NOMO-1 (cell line): ENCODE measurements around the gene APBB1IP.
"Not testable (repeated sequence)": the region's sequence is repeated elsewhere in the genome, so short reads cannot be mapped to it uniquely, and the experiment has no call there.

Experiments used
- DNase-seq, 2 experiments: peaks; one replicate each; lab custom pipeline; 2025; ENCODE audit not compliant: unreplicated experiment in 2 of 2; lab: John Stamatoyannopoulos, UW

The APBB1IP gene

DNA sequence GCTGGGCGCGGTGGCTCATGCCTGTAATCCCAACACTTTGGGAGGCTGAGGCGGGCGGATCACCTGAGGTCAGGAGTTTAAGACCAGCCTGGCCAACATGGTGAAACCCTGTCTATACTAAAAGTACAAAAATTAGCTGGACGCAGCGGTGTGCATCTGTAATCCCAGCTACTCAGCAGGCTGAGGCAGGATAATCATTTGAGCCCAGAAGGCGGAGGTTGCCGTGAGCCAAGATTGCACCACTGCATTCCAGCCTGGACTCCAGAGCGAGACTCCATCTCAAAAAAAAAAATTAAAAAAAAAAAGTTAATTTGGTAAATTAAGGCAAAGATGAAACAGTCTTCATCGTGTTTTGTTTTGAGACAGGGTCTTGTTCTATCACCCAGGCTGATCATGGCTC is 66.3 kb downstream of the APBB1IP start:
- not testable (repeated sequence) for DNase-seq

DNA sequence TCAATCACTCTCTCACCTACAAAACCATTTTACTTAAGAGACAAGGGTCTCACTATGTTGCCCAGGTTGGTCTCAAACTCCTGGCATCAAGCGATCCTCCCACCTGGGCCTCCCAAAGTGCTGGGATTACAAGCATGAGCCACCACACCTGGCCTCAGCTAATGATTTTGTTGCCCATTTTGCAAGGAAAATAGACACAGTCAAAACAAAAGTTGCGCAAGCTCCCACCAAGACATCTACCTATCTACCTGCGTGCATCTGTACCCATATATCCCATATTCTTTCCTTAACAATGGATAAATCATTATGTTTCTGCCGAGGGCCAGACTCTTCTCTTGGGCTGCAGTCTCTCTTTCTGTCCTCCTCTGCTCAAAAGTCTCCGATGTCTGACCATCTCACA is 67.3 kb downstream of the APBB1IP start:
- no peak for DNase-seq

DNA sequence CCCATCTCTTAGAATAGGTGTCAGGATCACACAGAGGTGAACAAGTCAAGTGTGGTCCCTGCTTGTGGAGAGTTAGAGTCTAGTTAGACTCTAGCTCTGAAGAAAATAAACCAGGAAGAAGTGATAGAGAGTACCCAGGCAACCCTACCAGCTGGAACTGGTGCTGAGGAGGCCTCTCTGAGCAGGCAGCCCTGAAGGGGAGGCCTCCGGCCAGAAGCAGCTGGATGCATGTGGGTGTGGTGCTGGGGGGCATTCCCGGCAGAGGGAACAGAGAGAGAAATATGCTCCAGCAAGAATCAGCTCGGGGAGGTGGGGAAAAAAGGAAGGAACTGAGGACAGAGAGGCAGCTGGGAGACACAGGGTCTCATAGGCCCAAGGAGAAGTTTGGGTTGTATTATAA is 68.6 kb downstream of the APBB1IP start:
- DNase-seq = no peak

DNA sequence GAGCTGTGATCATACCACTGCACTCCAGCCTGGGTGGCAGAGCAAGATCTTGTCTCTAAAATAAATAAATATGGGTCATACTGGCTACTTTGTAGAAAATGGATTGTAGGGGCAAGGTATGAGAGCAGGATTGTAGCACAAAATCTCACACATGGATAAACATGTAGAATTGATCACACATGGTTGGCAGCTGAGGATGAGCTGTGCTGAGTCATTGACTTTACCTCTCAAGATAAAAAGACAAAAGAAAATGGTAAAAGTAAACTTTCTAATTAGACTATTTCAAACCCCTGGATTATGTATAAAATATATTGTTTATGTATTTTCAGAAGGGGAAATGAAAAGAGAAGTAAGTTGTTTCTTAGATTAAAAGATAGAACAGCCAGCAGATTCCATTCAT is 69.3 kb downstream of the APBB1IP start:
- DNase-seq = no peak

DNA sequence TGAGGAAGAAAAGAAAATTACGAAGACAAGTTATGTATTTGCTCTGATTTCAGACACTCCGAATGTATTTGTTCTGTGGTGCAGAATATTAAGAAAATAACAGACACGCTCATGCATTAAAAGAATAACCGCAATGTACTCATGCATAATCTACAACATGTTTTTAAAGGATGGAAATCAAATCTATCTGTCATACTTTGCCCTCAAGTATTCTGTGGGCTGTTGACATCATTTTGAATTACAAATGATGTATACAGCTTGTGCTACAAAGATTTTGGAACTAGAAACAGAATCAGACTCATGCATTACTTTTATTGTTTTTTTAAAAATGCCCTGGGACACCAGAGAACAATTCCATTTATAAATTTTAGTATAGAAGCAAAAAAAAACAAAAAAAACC is 69.9 kb downstream of the APBB1IP start:
- DNase-seq = no peak

DNA sequence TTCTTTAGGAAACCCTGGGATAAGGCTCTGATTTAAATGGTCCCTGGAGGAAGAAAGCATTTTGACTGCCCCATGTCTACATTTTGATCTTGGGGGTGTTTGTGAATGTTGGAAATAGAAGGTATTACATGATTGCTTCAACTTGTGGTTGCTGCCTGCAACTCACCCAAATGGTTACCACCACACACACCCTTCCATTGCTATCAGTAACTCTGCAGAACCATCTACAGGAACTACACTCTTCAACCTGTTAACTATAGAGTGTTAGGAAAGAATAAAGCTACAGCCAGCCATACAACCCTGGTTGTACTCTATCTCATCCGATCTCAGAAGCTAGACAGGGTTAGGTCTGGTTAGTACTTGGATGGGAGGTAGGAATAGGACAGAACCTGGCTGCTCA is 71.2 kb downstream of the APBB1IP start:
- DNase-seq = no peak

DNA sequence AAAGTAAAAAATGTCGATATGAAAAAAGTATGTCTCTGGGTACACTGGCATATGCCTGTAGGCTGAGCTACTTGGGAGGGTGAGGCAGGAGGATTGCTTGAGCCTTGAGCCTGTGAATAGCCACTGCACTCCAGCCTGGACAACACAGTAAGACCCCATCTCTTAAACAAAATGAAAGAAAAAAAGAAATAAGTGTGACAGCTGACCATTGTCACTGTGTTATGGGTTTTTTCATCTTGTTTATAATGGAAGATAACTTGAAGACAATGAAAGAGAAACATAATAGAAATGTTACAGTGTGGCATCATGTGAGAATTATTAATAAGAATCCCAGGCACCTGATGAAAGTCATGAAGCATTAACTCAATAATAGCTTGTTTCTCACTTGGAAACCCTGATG is 75.0 kb downstream of the APBB1IP start:
- DNase-seq = no peak

DNA sequence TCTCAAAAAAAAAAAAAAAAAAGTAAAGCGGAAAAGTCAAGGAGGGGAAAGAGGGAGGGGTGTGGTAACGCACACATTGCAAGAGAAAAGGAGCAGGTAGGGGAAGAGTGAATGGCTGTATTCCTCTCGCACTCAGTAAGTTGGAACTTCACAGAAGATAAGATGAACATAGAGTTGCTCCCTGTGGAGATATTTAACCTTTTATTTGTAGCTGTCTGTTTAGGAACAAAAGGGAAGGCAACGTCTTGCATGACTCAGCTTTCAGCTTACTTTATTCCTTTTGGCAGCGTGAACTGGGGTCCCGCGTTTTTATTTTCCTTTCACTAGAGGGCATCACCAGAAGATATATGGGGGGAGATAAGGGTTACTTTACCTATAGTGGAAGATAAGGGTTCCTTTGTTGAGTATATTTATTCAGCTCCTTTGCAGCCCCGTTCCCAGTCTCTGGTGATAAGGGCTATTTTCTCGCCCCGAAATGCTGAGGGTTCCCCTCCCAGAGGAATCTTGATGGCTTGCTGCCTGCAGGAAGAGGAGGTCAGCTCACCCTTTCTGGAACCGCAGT is 78.5 kb downstream of the APBB1IP start:
- DNase-seq = no peak

GRCh38 chr10:26517141-26517867 is 79.2 kb downstream of the APBB1IP start:
- no peak for DNase-seq

DNA sequence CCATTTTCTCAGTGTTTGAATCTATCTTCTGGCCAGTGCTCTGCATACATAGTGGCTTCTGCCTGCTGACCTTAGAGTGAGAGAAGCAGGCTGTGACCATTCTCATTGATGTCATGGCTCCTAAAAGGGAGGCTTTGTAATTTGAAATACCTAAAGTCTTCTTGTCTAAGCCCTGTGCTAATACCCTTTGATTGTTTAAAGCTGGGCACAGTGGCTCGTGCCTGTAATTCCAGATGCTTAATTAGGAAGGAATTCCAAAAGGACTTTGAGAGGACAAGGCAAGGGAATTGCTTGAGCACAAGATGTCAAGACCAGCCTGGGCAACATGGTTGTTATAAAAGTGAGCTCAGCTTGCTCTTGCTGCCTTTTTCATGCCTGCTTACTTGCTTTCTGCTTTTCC is 81.7 kb downstream of the APBB1IP start:
- DNase-seq = no peak

GRCh38 chr10:26520575-26520974 is 82.4 kb downstream of the APBB1IP start:
- no peak for DNase-seq

DNA sequence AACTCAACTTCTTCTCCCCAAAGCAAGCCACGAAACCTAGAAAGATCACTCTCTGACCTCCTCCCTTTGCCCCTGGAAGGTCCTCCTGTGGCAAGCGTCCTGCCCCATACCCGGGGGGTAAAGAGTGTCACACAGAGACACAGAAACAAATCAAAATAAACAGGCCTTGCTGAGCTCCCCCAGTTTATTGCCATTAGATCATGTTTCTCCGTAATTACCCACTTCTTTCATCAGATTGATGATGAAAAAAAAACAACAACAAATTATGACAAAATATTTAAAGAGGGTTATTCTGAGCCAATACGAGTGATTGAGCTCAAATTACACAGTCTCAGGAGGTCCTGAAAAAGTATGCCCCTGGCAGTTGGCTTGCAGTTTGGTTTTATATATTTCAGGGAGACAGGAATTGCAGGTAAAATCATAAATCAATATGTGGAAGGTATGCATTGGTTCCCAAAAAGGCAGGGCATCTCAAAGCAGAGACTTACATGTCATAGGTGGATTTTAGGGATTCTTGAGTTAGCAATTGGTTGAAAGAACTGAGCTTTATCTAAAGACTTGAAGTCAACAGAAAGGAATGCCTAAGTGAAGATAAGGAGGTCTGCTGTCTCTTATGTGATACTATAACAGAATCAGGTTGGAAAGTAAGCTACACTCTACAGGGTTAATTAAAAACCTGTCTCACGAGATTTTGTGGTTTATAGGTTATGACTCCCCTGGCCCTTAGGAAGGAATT is 86.2 kb downstream of the APBB1IP start:
- DNase-seq = no peak

GRCh38 chr10:26525586-26525985 is 87.4 kb downstream of the APBB1IP start:
- DNase-seq = peak in 1 of 2 experiments; percentile 33

DNA sequence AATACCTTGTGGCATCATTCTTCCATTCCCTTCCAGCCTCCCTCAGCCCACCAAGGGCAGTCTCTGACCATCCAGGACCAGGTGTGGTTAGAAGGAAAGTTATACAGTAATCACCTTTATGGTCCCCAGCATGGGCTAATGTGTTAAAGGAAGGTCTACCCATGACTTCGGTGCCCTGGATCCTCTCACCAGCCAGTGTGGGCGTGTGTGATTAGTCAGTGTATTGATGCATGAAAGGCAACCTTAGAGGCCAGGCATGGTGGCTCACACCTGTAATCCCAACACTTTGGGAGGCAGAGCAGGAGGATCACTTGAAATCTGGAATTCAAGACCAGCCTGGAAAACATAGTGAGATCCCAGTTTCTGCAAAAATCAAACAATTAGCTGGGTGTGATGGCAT is 88.9 kb downstream of the APBB1IP start:
- DNase-seq = no peak

GRCh38 chr10:26528048-26528447 is 89.9 kb downstream of the APBB1IP start:
- DNase-seq = no peak

GRCh38 chr10:26528715-26529393 is 90.7 kb downstream of the APBB1IP start:
- no peak for DNase-seq

DNA sequence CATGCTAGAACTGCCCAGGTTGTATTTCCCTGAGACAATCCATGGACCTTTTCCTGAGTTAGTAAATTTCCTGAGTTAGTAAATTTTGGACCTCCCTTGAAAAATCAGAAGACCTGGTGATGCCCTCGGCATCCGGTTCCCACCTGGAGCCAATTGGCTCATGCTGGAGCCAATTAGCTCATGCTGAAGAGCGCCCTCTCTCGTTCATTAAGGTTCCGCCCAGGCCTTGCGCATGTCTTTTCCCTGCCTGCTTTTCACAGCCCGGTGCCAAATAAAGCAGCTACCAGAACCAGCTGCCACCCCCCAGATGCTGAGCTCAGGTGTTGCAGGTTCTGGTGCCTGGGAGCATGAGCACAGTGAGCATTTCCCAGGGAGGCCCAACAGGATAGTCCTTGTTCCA is 96.2 kb downstream of the APBB1IP start:
- no peak for DNase-seq

- DNase-seq = no peak
These were observed 102.5 kb downstream of the APBB1IP start for GRCh38 chr10:26540601-26541000.

- DNase-seq = no peak
These were observed 105.6 kb downstream of the APBB1IP start for GRCh38 chr10:26543567-26544306.

DNA sequence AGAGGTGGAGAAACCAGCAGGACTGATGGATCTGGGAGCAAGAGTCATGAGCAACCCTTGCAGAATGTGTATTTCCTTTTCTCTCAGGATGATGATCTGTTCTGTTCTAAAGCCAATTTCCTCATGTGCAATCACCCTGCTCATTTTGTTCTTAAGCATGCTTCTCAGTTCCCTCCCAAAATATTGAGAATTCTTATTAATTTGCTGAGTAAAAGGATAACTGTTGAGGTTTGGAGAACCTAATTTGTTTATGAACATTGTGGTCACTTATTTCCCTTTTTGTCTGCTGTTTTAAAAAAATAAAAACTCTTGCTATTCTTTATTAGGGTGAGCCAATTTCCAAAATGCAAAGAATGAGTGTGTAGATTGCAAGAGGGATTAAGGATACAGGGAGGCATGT is 106.8 kb downstream of the APBB1IP start:
- no peak for DNase-seq
